SK-N-SH (cell line): ENCODE measurements around the gene SLC17A9. TPM values are rescaled to one million over a fixed set of nuclear protein-coding genes. Genes with fewer than 3 reads are reported as not detected.

Experiments
- CTCF ChIA-PET: fragments of 300-600, 350-600 bp; formaldehyde crosslinking; extraction: SDS; loops from one replicate; lab custom pipeline; 2021; lab: Yijun Ruan, JAX
- POLR2A ChIA-PET: fragments of 350-600 bp; sonication (Branson Sonifier 250); formaldehyde crosslinking; extraction: SDS; loops from one replicate; lab custom pipeline; 2020; ENCODE audit warnings: antibody characterized with exemption, inconsistent platforms; lab: Yijun Ruan, JAX
- DNase-seq: peaks from one replicate; pipeline ENCODE4 v3.0.0; 2012
- H2AFZ ChIP-seq: fragments of 200-600 bp; sonication (generic); 2 replicates; pipeline ENCODE4 v1.8.1; 2016; ENCODE audit warnings: antibody characterized with exemption, mild to moderate bottlenecking, low read depth
- H3F3A ChIP-seq: fragments of 200-600 bp; sonication (generic); replicated peaks from 2 replicates; pipeline ENCODE3; 2016; ENCODE audit warnings: antibody characterized with exemption, mild to moderate bottlenecking; ENCODE audit not compliant: insufficient read depth
- H3K27ac ChIP-seq, 2 experiments: fragments of 200-500 bp in 1 of 2; fragments of 200-600 bp in 1 of 2; sonication (Bioruptor generic) in 1 of 2; sonication (generic), shearing (Covaris generic) in 1 of 2; 2 replicates each; pipeline versions ENCODE4 v1.5.1 to v1.6.1; 2014 to 2016; ENCODE audit warnings: low read depth in 2 of 2, inconsistent platforms in 1 of 2, low read length in 1 of 2, mild to moderate bottlenecking in 1 of 2, mixed read lengths in 1 of 2
- H3K27me3 ChIP-seq: fragments of 200-600 bp; sonication (generic), shearing (Covaris generic); 2 replicates; pipeline ENCODE4 v1.6.1; 2016; ENCODE audit warnings: mixed run types; ENCODE audit not compliant: insufficient read depth
- H3K36me3 ChIP-seq, 2 experiments: fragments of 200-500 bp in 1 of 2; fragments of 200-600 bp in 1 of 2; sonication (Bioruptor generic) in 1 of 2; sonication (generic) in 1 of 2; replicated peaks in 1 of 2; 2 replicates each; pipeline versions ENCODE3 to v1.5.1; 2014 to 2016; ENCODE audit warnings: low read length in 1 of 2, mild to moderate bottlenecking in 1 of 2; ENCODE audit not compliant: insufficient read depth in 2 of 2, control insufficient read depth in 1 of 2
- H3K4me1 ChIP-seq, 2 experiments: fragments of 200-500 bp in 1 of 2; fragments of 200-600 bp in 1 of 2; sonication (Bioruptor generic) in 1 of 2; sonication (generic), shearing (Covaris generic) in 1 of 2; 2 replicates each; pipeline versions ENCODE4 v1.5.1 to v1.6.1; 2014 to 2016; ENCODE audit warnings: low read depth in 1 of 2, low read length in 1 of 2, mixed run types in 1 of 2; ENCODE audit not compliant: insufficient read depth in 2 of 2, control insufficient read depth in 1 of 2
- H3K4me2 ChIP-seq: fragments of 200-600 bp; sonication (generic), shearing (Covaris generic); 2 replicates; pipeline ENCODE4 v1.6.1; 2017; ENCODE audit warnings: mixed run types
- H3K4me3 ChIP-seq, 2 experiments: fragments of 200-500 bp in 1 of 2; fragments of 200-600 bp in 1 of 2; sonication (Bioruptor generic) in 1 of 2; sonication (generic), shearing (Covaris generic) in 1 of 2; 2 replicates each; pipeline versions ENCODE4 v1.5.1 to v1.8.1; 2014 to 2016; ENCODE audit warnings: low read depth in 2 of 2, inconsistent platforms in 1 of 2, low read length in 1 of 2, mild to moderate bottlenecking in 1 of 2, mixed read lengths in 1 of 2, moderate library complexity in 1 of 2
- H3K79me2 ChIP-seq: fragments of 200-600 bp; sonication (generic); 2 replicates; pipeline ENCODE4 v1.8.1; 2017; ENCODE audit warnings: mild to moderate bottlenecking; ENCODE audit not compliant: insufficient read depth
- H3K9ac ChIP-seq: fragments of 200-600 bp; sonication (generic); 2 replicates; pipeline ENCODE4 v1.6.1; 2017; ENCODE audit warnings: mixed run types
- H3K9me2 ChIP-seq: fragments of 200-600 bp; sonication (generic); 2 replicates; pipeline ENCODE4 v1.6.1; 2017; ENCODE audit warnings: mixed run types
- H3K9me3 ChIP-seq: fragments of 200-600 bp; sonication (generic); 2 replicates; pipeline ENCODE4 v1.6.1; 2017; ENCODE audit warnings: mixed run types, mild to moderate bottlenecking, moderate library complexity
- H4K20me1 ChIP-seq: fragments of 200-600 bp; sonication (generic); 2 replicates; pipeline ENCODE4 v1.6.1; 2017; ENCODE audit warnings: mild to moderate bottlenecking, mixed run types; ENCODE audit not compliant: insufficient read depth
- CHD2 ChIP-seq: fragments of 150-350 bp; IDR thresholded peaks from 2 replicates; pipeline ENCODE4 v1.6.1; 2018; ENCODE audit warnings: low read length; ENCODE audit not compliant: partially characterized antibody
- FOSL2 ChIP-seq: IDR thresholded peaks from 2 replicates; pipeline ENCODE4 v1.4.0; 2012; ENCODE audit warnings: low read depth, mild to moderate bottlenecking, moderate library complexity, borderline replicate concordance
- GABPA ChIP-seq: IDR thresholded peaks from 2 replicates; pipeline ENCODE4 v1.4.0; 2012; ENCODE audit warnings: low read depth, mild to moderate bottlenecking
- GATA2 ChIP-seq: sonication (generic); formaldehyde crosslinking; IDR thresholded peaks from 2 replicates; pipeline ENCODE4 v1.5.0; 2020; ENCODE audit warnings: mild to moderate bottlenecking, missing genetic modification reagents
- MXI1 ChIP-seq: IDR thresholded peaks from 2 replicates; pipeline ENCODE4 v1.6.1; 2012; ENCODE audit warnings: mild to moderate bottlenecking, low read depth, low read length, improper control_type of control experiment
- NFIC ChIP-seq: IDR thresholded peaks from 2 replicates; pipeline ENCODE4 v1.4.0; 2012; ENCODE audit warnings: borderline replicate concordance
- NRF1 ChIP-seq: IDR thresholded peaks from 2 replicates; pipeline ENCODE4 v1.6.1; 2012; ENCODE audit warnings: low read depth, mild to moderate bottlenecking, low read length
- PBX3 ChIP-seq: IDR thresholded peaks from 2 replicates; pipeline ENCODE4; 2012
- POLR2AphosphoS5 ChIP-seq: IDR thresholded peaks from 2 replicates; pipeline ENCODE4 v1.6.1; 2012; ENCODE audit warnings: low read depth, low read length
- RAD21 ChIP-seq: IDR thresholded peaks from 2 replicates; pipeline ENCODE4 v1.6.1; 2012; ENCODE audit warnings: mild to moderate bottlenecking, low read length
- RCOR1 ChIP-seq: fragments of 150-350 bp; IDR thresholded peaks from 2 replicates; pipeline ENCODE4 v1.6.1; 2017; ENCODE audit warnings: antibody characterized with exemption, low read length
- RFX5 ChIP-seq: IDR thresholded peaks from 2 replicates; pipeline ENCODE4 v1.6.1; 2012; ENCODE audit warnings: mild to moderate bottlenecking, improper control_type of control experiment, low read length
- SIN3A ChIP-seq: IDR thresholded peaks from 2 replicates; pipeline ENCODE4 v1.6.1; 2012; ENCODE audit warnings: low read depth, mild to moderate bottlenecking, low read length, moderate library complexity, borderline replicate concordance
- TCF12 ChIP-seq: IDR thresholded peaks from 2 replicates; pipeline ENCODE4 v1.4.0; 2012
- TEAD4 ChIP-seq: IDR thresholded peaks from 2 replicates; pipeline ENCODE4 v1.4.0; 2012; ENCODE audit warnings: mild to moderate bottlenecking, borderline replicate concordance; ENCODE audit not compliant: insufficient read depth
- WGBS: methylation state at CpG from one replicate; pipeline ENCODE4 v1.1.6; 2017; ENCODE audit warnings: low lambda C conversion rate; 5-methylcytosine and 5-hydroxymethylcytosine counted together
- polyA plus RNA-seq, 3 experiments: library from polyadenylated mRNA; depleted of rRNA; stranded (reverse); fragments of >200 nt; gene quantifications; 2 replicates each; pipeline ENCODE4 v1.2.3, GENCODE V29; 2012
- TF ChIP-seq, protein P1 (sequence below): IDR thresholded peaks from 2 replicates; pipeline ENCODE4 v1.4.0; 2012; ENCODE audit warnings: low read depth, borderline replicate concordance
- TF ChIP-seq, protein P2 (sequence below): fragments of 150-350 bp; IDR thresholded peaks from 2 replicates; pipeline ENCODE4 v1.6.1; 2016; ENCODE audit warnings: mild to moderate bottlenecking, low read depth, low read length
- TF ChIP-seq, protein P3 (sequence below): IDR thresholded peaks from 2 replicates; pipeline ENCODE4 v1.4.0; 2012; ENCODE audit warnings: low read depth
- TF ChIP-seq, protein P4 (sequence below): IDR thresholded peaks from 2 replicates; pipeline ENCODE4 v1.4.0; 2012; ENCODE audit warnings: low read depth, borderline replicate concordance
- TF ChIP-seq, protein P5 (sequence below): IDR thresholded peaks from 2 replicates; pipeline ENCODE4 v1.6.1; 2012; ENCODE audit warnings: mild to moderate bottlenecking, low read depth, low read length, moderate library complexity

The SLC17A9 gene
- polyA plus RNA-seq, 1 of the 3 experiments (the other 2 are of a cell fraction), result not detected

DNA sequence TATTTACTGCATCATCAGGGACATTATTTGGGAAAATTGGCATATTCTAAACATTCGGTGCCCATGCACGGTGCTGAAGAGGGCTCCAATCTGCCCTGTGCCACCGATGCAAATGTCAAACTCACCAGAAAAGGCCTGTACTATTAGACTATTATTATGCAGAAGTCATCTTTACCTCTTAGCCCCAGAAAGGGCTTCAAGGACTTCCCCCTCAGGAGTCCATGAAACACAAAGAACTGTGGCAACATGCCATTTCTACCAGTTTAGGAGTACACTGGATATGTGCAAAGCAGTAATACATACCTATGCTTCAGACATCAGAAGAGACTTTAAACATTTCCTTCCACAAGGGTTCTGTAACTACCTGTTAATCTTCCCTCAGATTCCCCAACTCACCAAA lies 34.8 kb upstream of the SLC17A9 start (continued):
- TF ChIP-seq, protein P1, sequence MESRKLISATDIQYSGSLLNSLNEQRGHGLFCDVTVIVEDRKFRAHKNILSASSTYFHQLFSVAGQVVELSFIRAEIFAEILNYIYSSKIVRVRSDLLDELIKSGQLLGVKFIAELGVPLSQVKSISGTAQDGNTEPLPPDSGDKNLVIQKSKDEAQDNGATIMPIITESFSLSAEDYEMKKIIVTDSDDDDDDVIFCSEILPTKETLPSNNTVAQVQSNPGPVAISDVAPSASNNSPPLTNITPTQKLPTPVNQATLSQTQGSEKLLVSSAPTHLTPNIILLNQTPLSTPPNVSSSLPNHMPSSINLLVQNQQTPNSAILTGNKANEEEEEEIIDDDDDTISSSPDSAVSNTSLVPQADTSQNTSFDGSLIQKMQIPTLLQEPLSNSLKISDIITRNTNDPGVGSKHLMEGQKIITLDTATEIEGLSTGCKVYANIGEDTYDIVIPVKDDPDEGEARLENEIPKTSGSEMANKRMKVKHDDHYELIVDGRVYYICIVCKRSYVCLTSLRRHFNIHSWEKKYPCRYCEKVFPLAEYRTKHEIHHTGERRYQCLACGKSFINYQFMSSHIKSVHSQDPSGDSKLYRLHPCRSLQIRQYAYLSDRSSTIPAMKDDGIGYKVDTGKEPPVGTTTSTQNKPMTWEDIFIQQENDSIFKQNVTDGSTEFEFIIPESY, result no peak
- no peak for TF ChIP-seq NFIC
- TF ChIP-seq, protein P2, sequence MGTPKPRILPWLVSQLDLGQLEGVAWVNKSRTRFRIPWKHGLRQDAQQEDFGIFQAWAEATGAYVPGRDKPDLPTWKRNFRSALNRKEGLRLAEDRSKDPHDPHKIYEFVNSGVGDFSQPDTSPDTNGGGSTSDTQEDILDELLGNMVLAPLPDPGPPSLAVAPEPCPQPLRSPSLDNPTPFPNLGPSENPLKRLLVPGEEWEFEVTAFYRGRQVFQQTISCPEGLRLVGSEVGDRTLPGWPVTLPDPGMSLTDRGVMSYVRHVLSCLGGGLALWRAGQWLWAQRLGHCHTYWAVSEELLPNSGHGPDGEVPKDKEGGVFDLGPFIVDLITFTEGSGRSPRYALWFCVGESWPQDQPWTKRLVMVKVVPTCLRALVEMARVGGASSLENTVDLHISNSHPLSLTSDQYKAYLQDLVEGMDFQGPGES, result no peak
- no peak for TF ChIP-seq RCOR1
- no peak for TF ChIP-seq MXI1
- TF ChIP-seq RFX5, result no peak
- TF ChIP-seq PBX3, result no peak
- no peak for TF ChIP-seq CHD2

- H3K4me2 ChIP-seq, result no peak overlapping the region
- no peak for DNase-seq
- H3K36me3 ChIP-seq, result peaks cover 4 to 13% of the 10 kb centered on the region in 2 experiments
- peaks cover 100% of the 10 kb centered on the region for H4K20me1 ChIP-seq
- no peak overlapping the region for H3K4me3 ChIP-seq
- H3K79me2 ChIP-seq, result peaks cover 100% of the 10 kb centered on the region
- H3K4me1 ChIP-seq, result peaks cover 16 to 31% of the 10 kb centered on the region in 2 experiments; a peak in 2 of 4 replicates
- H3K27me3 ChIP-seq, result no peaks in the 10 kb centered on the region
- 100% methylated on average over 3 of the region's 3 CpGs for WGBS
- no peak overlapping the region for H2AFZ ChIP-seq
- no peak overlapping the region for H3K9ac ChIP-seq
- H3F3A ChIP-seq, result peaks cover 4% of the 10 kb centered on the region
- no peaks in the 10 kb centered on the region for H3K9me2 ChIP-seq
- no peaks in the 10 kb centered on the region for H3K9me3 ChIP-seq
- POLR2A ChIA-PET, result no interaction called here
- CTCF ChIA-PET, result interaction anchor here (0.9 to 17.1 kb wide), 3 partner anchors 8 to 28 kb away, joined by 3 to 181 read pairs (median 127); no protein-coding TSS in a partner anchor
- no peak overlapping the region for H3K27ac ChIP-seq
- TF ChIP-seq, protein P3, sequence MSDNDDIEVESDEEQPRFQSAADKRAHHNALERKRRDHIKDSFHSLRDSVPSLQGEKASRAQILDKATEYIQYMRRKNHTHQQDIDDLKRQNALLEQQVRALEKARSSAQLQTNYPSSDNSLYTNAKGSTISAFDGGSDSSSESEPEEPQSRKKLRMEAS, result no peak
- no peak for TF ChIP-seq TCF12
- no peak for TF ChIP-seq FOSL2
- no peak for TF ChIP-seq GATA2 (CRISPR knock-in tag)
- no peak for TF ChIP-seq NRF1
- TF ChIP-seq GABPA, result no peak
- TF ChIP-seq, protein P4, sequence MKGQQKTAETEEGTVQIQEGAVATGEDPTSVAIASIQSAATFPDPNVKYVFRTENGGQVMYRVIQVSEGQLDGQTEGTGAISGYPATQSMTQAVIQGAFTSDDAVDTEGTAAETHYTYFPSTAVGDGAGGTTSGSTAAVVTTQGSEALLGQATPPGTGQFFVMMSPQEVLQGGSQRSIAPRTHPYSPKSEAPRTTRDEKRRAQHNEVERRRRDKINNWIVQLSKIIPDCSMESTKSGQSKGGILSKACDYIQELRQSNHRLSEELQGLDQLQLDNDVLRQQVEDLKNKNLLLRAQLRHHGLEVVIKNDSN, result no peak
- TF ChIP-seq TEAD4, result no peak
- no peak for TF ChIP-seq RFX5
- TF ChIP-seq, protein P2, result no peak
- no peak for TF ChIP-seq PBX3
- TF ChIP-seq MXI1, result no peak
- TF ChIP-seq, protein P5, sequence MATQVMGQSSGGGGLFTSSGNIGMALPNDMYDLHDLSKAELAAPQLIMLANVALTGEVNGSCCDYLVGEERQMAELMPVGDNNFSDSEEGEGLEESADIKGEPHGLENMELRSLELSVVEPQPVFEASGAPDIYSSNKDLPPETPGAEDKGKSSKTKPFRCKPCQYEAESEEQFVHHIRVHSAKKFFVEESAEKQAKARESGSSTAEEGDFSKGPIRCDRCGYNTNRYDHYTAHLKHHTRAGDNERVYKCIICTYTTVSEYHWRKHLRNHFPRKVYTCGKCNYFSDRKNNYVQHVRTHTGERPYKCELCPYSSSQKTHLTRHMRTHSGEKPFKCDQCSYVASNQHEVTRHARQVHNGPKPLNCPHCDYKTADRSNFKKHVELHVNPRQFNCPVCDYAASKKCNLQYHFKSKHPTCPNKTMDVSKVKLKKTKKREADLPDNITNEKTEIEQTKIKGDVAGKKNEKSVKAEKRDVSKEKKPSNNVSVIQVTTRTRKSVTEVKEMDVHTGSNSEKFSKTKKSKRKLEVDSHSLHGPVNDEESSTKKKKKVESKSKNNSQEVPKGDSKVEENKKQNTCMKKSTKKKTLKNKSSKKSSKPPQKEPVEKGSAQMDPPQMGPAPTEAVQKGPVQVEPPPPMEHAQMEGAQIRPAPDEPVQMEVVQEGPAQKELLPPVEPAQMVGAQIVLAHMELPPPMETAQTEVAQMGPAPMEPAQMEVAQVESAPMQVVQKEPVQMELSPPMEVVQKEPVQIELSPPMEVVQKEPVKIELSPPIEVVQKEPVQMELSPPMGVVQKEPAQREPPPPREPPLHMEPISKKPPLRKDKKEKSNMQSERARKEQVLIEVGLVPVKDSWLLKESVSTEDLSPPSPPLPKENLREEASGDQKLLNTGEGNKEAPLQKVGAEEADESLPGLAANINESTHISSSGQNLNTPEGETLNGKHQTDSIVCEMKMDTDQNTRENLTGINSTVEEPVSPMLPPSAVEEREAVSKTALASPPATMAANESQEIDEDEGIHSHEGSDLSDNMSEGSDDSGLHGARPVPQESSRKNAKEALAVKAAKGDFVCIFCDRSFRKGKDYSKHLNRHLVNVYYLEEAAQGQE, result no peak
- no peak for TF ChIP-seq CHD2
- TF ChIP-seq SIN3A, result no peak
- no peak for TF ChIP-seq POLR2AphosphoS5
- TF ChIP-seq RAD21, result no peak
Observed at GRCh38 chr20:62918147-62918546, 34.4 kb upstream of the SLC17A9 start.
